Adrenal gland (tissue), 5 donors: ENCODE measurements around the gene CIAO3.

Experiments
- CTCF ChIP-seq, 6 experiments: fragments of 450-650 bp in 4 of 6; fragments of 200-600 bp in 2 of 6; sonication (generic) in 1 of 6; IDR thresholded peaks; 1 replicate in 5 of 6; 2 replicates in 1 of 6; pipeline versions ENCODE4 v1.5.1 to v1.8.0; 2016 to 2021; ENCODE audit warnings: antibody characterized with exemption in 6 of 6, mild to moderate bottlenecking in 2 of 6, moderate library complexity in 1 of 6
- POLR2A ChIP-seq, 2 donors: fragments of 450-650 bp; IDR thresholded peaks; one replicate each; pipeline ENCODE4 v1.6.1; 2017; ENCODE audit warnings: antibody characterized with exemption in 2 of 2, mild to moderate bottlenecking in 2 of 2, moderate library complexity in 1 of 2
- donor health status: DM: no; HTN: no; CAD: no.

- TF ChIP-seq CTCF (IDR thresholded peaks at IDR 0.05) (no peak), POLR2A (IDR thresholded peaks at IDR 0.05) (no peak)
Measured at GRCh38 chr16:752007-752312, 11.2 kb upstream of the CIAO3 start.
